PC-3 (cell line): ENCODE measurements around the gene PLD1. TPM values are rescaled to one million over a fixed set of nuclear protein-coding genes. Genes with fewer than 3 reads are reported as not detected.

Experiments used
- ATAC-seq: fragments of 200-7000 bp; cut with Tn5 transposase; 2 replicates; pipeline ENCODE4 v1.9.1; 2020; ENCODE audit warnings: mild to moderate bottlenecking, moderate library complexity
- BruUV-seq: library from RNA; stranded (reverse); fragments of 400-500 nt; replicated peaks from 2 replicates; lab custom pipeline; 2021; lab: Mats Ljungman, UMichigan
- CTCF ChIA-PET: fragments of 300-600 bp; sonication (Branson Sonifier 250); formaldehyde crosslinking; loops from one replicate; lab custom pipeline; 2022; ENCODE audit warnings: antibody characterized with exemption; lab: Charles Lee
- POLR2A ChIA-PET: fragments of 300-600 bp; sonication (Branson Sonifier 250); formaldehyde crosslinking; loops from one replicate; lab custom pipeline; 2022; ENCODE audit warnings: antibody characterized with exemption; ENCODE audit not compliant: unreplicated experiment; lab: Charles Lee
- DNase-seq: peaks from one replicate; pipeline ENCODE4 v3.0.0-alpha.2; 2015
- H2AFZ ChIP-seq: fragments of 300-600 bp; sonication (generic); 2 replicates; pipeline ENCODE4 v1.6.0; 2016; ENCODE audit warnings: antibody characterized with exemption, low read length
- H3F3A ChIP-seq: fragments of 300-600 bp; sonication (generic); one replicate; pipeline ENCODE4 v1.6.0; 2017; ENCODE audit warnings: antibody characterized with exemption, low read length, control low read depth, mild to moderate bottlenecking; ENCODE audit not compliant: unreplicated experiment
- H3K27ac ChIP-seq: fragments of 300-600 bp; sonication (generic); 2 replicates; pipeline ENCODE4 v1.5.1; 2016; ENCODE audit warnings: mild to moderate bottlenecking, low read length
- H3K27me3 ChIP-seq: fragments of 300-600 bp; sonication (generic); 2 replicates; pipeline ENCODE4 v1.6.1; 2016; ENCODE audit warnings: low read length, mixed read lengths
- H3K36me3 ChIP-seq: fragments of 300-600 bp; sonication (generic); 2 replicates; pipeline ENCODE4 v1.6.1; 2016; ENCODE audit warnings: low read depth, mixed run types, low read length, mixed read lengths
- H3K4me1 ChIP-seq: fragments of 300-600 bp; sonication (generic); 2 replicates; pipeline ENCODE4 v1.5.1; 2016; ENCODE audit warnings: low read length; ENCODE audit not compliant: insufficient read depth
- H3K4me2 ChIP-seq: fragments of 300-600 bp; sonication (generic); 2 replicates; pipeline ENCODE4 v1.6.0; 2016; ENCODE audit warnings: low read length
- H3K4me3 ChIP-seq: fragments of 300-600 bp; sonication (generic); 2 replicates; pipeline ENCODE4 v1.5.1; 2016; ENCODE audit warnings: mild to moderate bottlenecking, low read length, mixed read lengths
- H3K79me2 ChIP-seq: fragments of 300-600 bp; sonication (generic); 2 replicates; pipeline ENCODE4 v1.6.1; 2017; ENCODE audit warnings: low read length, mixed read lengths
- H3K9ac ChIP-seq: fragments of 300-600 bp; sonication (generic); 2 replicates; pipeline ENCODE4 v1.6.0; 2016; ENCODE audit warnings: mild to moderate bottlenecking, low read length
- H3K9me2 ChIP-seq: fragments of 300-600 bp; sonication (generic); replicated peaks from 2 replicates; pipeline ENCODE4 v1.6.1; 2016; ENCODE audit warnings: mixed run types, low read length, mixed read lengths
- H3K9me3 ChIP-seq: fragments of 300-600 bp; sonication (generic); 2 replicates; pipeline ENCODE4 v1.6.1; 2016; ENCODE audit warnings: low read length, mixed read lengths
- H4K20me1 ChIP-seq: fragments of 300-600 bp; sonication (generic); 2 replicates; pipeline ENCODE4 v1.6.1; 2016; ENCODE audit warnings: low read length, mixed read lengths
- CTCF ChIP-seq: fragments of 300-600 bp; sonication (generic); conservative IDR thresholded peaks from 2 replicates; pipeline ENCODE4 v1.5.1; 2017; ENCODE audit warnings: antibody characterized with exemption, low read depth, mild to moderate bottlenecking, low read length
- EZH2 ChIP-seq: fragments of 300-600 bp; sonication (generic); IDR thresholded peaks from one replicate; pipeline ENCODE4 v1.6.1; 2017; ENCODE audit warnings: antibody characterized with exemption, mild to moderate bottlenecking, low read length; ENCODE audit not compliant: unreplicated experiment
- EZH2phosphoT487 ChIP-seq: fragments of 300-600 bp; sonication (generic); IDR thresholded peaks from 2 replicates; pipeline ENCODE4 v1.6.1; 2018; ENCODE audit warnings: mild to moderate bottlenecking, antibody characterized with exemption, low read length, borderline replicate concordance
- intact Hi-C: fragments of 100-400 bp; cut with micrococcal nuclease; formaldehyde crosslinking; loops from 2 replicates; pipeline ENCODE4 v1.9.0; 2023
- total RNA-seq: library from RNA; depleted of rRNA; stranded (reverse); fragments of >200 nt; gene quantifications from 2 replicates; pipeline ENCODE4 v1.2.3, GENCODE V29; 2014

The PLD1 gene
- total RNA-seq, 1 experiment from 2014 or later: 7.3 TPM

- H3K4me2 ChIP-seq: no peak overlapping the region
- no TSS peak for BruUV-seq
- H3K36me3 ChIP-seq: no peaks in the 10 kb centered on the region
- no peak overlapping the region for H2AFZ ChIP-seq
- TF ChIP-seq CTCF (peak; percentile 26; the same call in 1 of the 2 replicates), EZH2 (no peak), EZH2phosphoT487 (no peak)
- H3K9me3 ChIP-seq: no peaks in the 10 kb centered on the region
- H3K4me3 ChIP-seq: no peak overlapping the region
- CTCF ChIA-PET: no interaction called here
- no peaks in the 10 kb centered on the region for H3K27me3 ChIP-seq
- H3K27ac ChIP-seq: no peak overlapping the region
- ATAC-seq: no peak
- peaks cover 20% of the 10 kb centered on the region for H3K4me1 ChIP-seq
- no peaks in the 10 kb centered on the region for H4K20me1 ChIP-seq
- no peaks in the 10 kb centered on the region for H3K79me2 ChIP-seq
- H3K9ac ChIP-seq: no peak overlapping the region
- no peaks in the 10 kb centered on the region for H3F3A ChIP-seq
- peak; percentile 20 for DNase-seq
- POLR2A ChIA-PET: no interaction called here
- intact Hi-C loops: loop anchor here (5.0 kb wide), 1 partner anchor 307 kb away; no protein-coding TSS in a partner anchor
- no peaks in the 10 kb centered on the region for H3K9me2 ChIP-seq
Measured at GRCh38 chr3:171569571-171570132, 240.6 kb downstream of the PLD1 start.

- ATAC-seq (no peak), DNase-seq (no peak)
- no peak overlapping the region for H3K9ac ChIP-seq
- intact Hi-C loops: loop anchor here (5.0 kb wide), 1 partner anchor 306 kb away; no protein-coding TSS in a partner anchor
- H2AFZ ChIP-seq: no peak overlapping the region
- TF ChIP-seq EZH2: no peak
- no peak for TF ChIP-seq CTCF
- no peak for TF ChIP-seq EZH2phosphoT487
- H3K79me2 ChIP-seq: no peaks in the 10 kb centered on the region
- H3K4me2 ChIP-seq: no peak overlapping the region
- no peaks in the 10 kb centered on the region for H3F3A ChIP-seq
- no peak overlapping the region for H3K4me3 ChIP-seq
- H3K27me3 ChIP-seq: no peaks in the 10 kb centered on the region
- no peaks in the 10 kb centered on the region for H3K9me3 ChIP-seq
- no peaks in the 10 kb centered on the region for H3K36me3 ChIP-seq
- POLR2A ChIA-PET: no interaction called here
- CTCF ChIA-PET: no interaction called here
- H3K9me2 ChIP-seq: no peaks in the 10 kb centered on the region
- H4K20me1 ChIP-seq: no peaks in the 10 kb centered on the region
- H3K4me1 ChIP-seq: peaks cover 23% of the 10 kb centered on the region
- BruUV-seq: no TSS peak
- no peak overlapping the region for H3K27ac ChIP-seq
Measured at GRCh38 chr3:171568766-171569165, 241.5 kb downstream of the PLD1 start.

- DNase-seq: peak; percentile 76
- H4K20me1 ChIP-seq: no peaks in the 10 kb centered on the region
- ChIA-PET POLR2A (no interaction called here), CTCF (interaction anchor here (0.6 to 1.5 kb wide), 6 partner anchors 218 to 517 kb away, joined by 3 to 4 read pairs (median 3); no protein-coding TSS in a partner anchor)
- H3K9ac ChIP-seq: no peak overlapping the region
- no peaks in the 10 kb centered on the region for H3K9me3 ChIP-seq
- no peak overlapping the region for H3K27ac ChIP-seq
- H3F3A ChIP-seq: no peaks in the 10 kb centered on the region
- H3K27me3 ChIP-seq: no peaks in the 10 kb centered on the region
- no peak overlapping the region for H3K4me2 ChIP-seq
- no peaks in the 10 kb centered on the region for H3K9me2 ChIP-seq
- no peak overlapping the region for H3K4me3 ChIP-seq
- H3K79me2 ChIP-seq: no peaks in the 10 kb centered on the region
- no peak for TF ChIP-seq EZH2
- TF ChIP-seq CTCF: peak; percentile 91
- no TSS peak for BruUV-seq
- ATAC-seq: peak; percentile 56; the same call in 1 of the 2 replicates
- intact Hi-C loops: loop anchor here (1.0 to 5.0 kb wide), 6 partner anchors 211 to 606 kb away; no protein-coding TSS in a partner anchor
- no peak overlapping the region for H2AFZ ChIP-seq
- H3K36me3 ChIP-seq: no peaks in the 10 kb centered on the region
- peaks cover 23% of the 10 kb centered on the region for H3K4me1 ChIP-seq
Measured at GRCh38 chr3:171566803-171567422, 243.4 kb downstream of the PLD1 start.
